Progenitor cell of endocrine pancreas (in vitro differentiated cells): Measurements from ENCODE around the gene SORL1. TPM values are rescaled to one million over a fixed set of nuclear protein-coding genes. Genes with fewer than 3 reads are reported as not detected.

Source experiments
- DNase-seq: peaks from one replicate; pipeline ENCODE4 v3.0.0; 2021; ENCODE audit warnings: low spot score; ENCODE audit not compliant: unreplicated experiment
- H3K27ac Mint-ChIP-seq: 2 replicates; pipeline ENCODE4 v1.8.0; 2021; ENCODE audit warnings: mild to moderate bottlenecking, moderate library complexity, mixed read lengths
- H3K27me3 Mint-ChIP-seq: 2 replicates; pipeline ENCODE4 v1.8.0; 2021; ENCODE audit warnings: mixed read lengths
- H3K36me3 Mint-ChIP-seq: 2 replicates; pipeline ENCODE4 v1.8.0; 2022; ENCODE audit warnings: mixed read lengths; ENCODE audit not compliant: insufficient read depth
- H3K4me1 Mint-ChIP-seq: 2 replicates; pipeline ENCODE4 v1.8.0; 2021; ENCODE audit warnings: low read depth, mixed read lengths
- H3K4me3 Mint-ChIP-seq: 2 replicates; pipeline ENCODE4 v1.8.0; 2021; ENCODE audit warnings: low read depth, mild to moderate bottlenecking, moderate library complexity, mixed read lengths
- H3K9me3 Mint-ChIP-seq: 2 replicates; pipeline ENCODE4 v1.8.0; 2021; ENCODE audit warnings: low read depth, mixed read lengths
- CTCF ChIP-seq: fragments of 200-600 bp; sonication (generic); IDR thresholded peaks from one replicate; pipeline ENCODE4 v1.5.0; 2021; ENCODE audit warnings: antibody characterized with exemption, mild to moderate bottlenecking; ENCODE audit not compliant: unreplicated experiment
- total RNA-seq: library from RNA; stranded (reverse); gene quantifications from 2 replicates; pipeline ENCODE4 v1.2.1, GENCODE V29; 2021

SORL1 gene
- total RNA-seq, 1 donor from 2014 or later: 31.8 TPM

GRCh38 chr11:121421149-121421901, 30.8 kb upstream of the SORL1 start:
- Mint-ChIP-seq H3K9me3 (no peaks in the 10 kb centered on the region), H3K27ac (no peak overlapping the region), H3K27me3 (peaks cover 15% of the 10 kb centered on the region), H3K4me3 (no peak overlapping the region), H3K36me3 (no peaks in the 10 kb centered on the region), H3K4me1 (peaks cover 7% of the 10 kb centered on the region)
- no peak for DNase-seq
- peak; percentile 9 for TF ChIP-seq CTCF

- H3K27me3 Mint-ChIP-seq: peaks cover 23% of the 10 kb centered on the region
- DNase-seq: no peak
- no peak for TF ChIP-seq CTCF
- no peak overlapping the region for H3K4me3 Mint-ChIP-seq
- H3K36me3 Mint-ChIP-seq: no peaks in the 10 kb centered on the region
- H3K9me3 Mint-ChIP-seq: no peaks in the 10 kb centered on the region
- H3K4me1 Mint-ChIP-seq: peaks cover 3% of the 10 kb centered on the region
- H3K27ac Mint-ChIP-seq: no peak overlapping the region
These were observed 29.4 kb upstream of the SORL1 start for GRCh38 chr11:121422675-121423074.

DNA sequence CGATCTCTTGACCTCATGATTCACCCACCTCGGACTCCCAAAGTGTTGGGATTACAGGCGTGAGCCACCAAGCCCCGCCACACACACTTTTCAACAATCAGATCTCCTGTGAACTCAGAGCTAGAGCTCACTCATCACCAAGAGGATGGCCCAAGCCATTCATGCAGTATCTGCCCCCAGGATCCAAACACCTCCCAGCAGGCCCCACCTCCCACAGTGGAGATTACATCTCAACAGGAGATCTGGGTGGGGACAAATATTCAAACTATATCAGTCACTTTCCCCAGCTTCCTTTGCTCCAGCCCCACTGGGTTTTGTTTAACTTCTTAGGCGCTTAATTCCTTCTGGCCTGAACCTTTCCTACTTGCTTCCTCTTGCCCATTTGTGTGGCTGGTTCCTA, 26.3 kb upstream of the SORL1 start:
- no peak for DNase-seq
- Mint-ChIP-seq H3K27me3 (peaks cover 34% of the 10 kb centered on the region), H3K9me3 (no peaks in the 10 kb centered on the region), H3K27ac (no peak overlapping the region), H3K4me3 (no peak overlapping the region), H3K36me3 (no peaks in the 10 kb centered on the region), H3K4me1 (peaks cover 3% of the 10 kb centered on the region)
- TF ChIP-seq CTCF: no peak

GRCh38 chr11:121426476-121427399, 25.4 kb upstream of the SORL1 start:
- no peak overlapping the region for H3K27ac Mint-ChIP-seq
- H3K4me1 Mint-ChIP-seq: peaks cover 3% of the 10 kb centered on the region
- peak overlapping the region; percentile 67 for H3K4me3 Mint-ChIP-seq
- no peaks in the 10 kb centered on the region for H3K36me3 Mint-ChIP-seq
- H3K27me3 Mint-ChIP-seq: peaks cover 36% of the 10 kb centered on the region
- peak; percentile 34 for TF ChIP-seq CTCF
- peak; percentile 25 for DNase-seq
- H3K9me3 Mint-ChIP-seq: no peaks in the 10 kb centered on the region

GRCh38 chr11:121427400-121427744, 24.7 kb upstream of the SORL1 start:
- Mint-ChIP-seq H3K4me1 (peaks cover 3% of the 10 kb centered on the region), H3K27ac (no peak overlapping the region), H3K36me3 (no peaks in the 10 kb centered on the region), H3K9me3 (no peaks in the 10 kb centered on the region), H3K27me3 (peaks cover 37% of the 10 kb centered on the region), H3K4me3 (no peak overlapping the region)
- no peak for DNase-seq
- TF ChIP-seq CTCF: no peak
